ENCODE measurements around the gene TSPAN7.

DNA sequence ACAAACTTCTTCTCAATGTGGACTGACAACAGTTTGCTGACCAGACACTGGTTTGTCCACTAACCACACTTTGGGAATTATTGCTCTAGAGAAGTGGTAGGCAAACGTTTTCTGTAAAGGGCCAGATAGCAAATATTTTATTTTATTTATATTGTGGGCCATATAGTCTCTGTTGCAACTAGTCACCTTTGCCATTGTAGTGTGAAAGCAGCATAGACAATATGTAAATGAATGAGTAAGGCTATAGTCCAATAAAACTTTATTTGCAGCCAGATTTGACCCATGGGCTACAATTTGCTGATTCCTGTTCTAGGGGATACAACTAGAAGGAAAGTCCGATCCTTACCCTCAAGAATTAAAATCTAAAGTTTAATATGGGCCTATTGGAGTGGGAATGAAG lies 14.5 kb downstream of the TSPAN7 start:
- TF ChIP-seq, protein P1, sequence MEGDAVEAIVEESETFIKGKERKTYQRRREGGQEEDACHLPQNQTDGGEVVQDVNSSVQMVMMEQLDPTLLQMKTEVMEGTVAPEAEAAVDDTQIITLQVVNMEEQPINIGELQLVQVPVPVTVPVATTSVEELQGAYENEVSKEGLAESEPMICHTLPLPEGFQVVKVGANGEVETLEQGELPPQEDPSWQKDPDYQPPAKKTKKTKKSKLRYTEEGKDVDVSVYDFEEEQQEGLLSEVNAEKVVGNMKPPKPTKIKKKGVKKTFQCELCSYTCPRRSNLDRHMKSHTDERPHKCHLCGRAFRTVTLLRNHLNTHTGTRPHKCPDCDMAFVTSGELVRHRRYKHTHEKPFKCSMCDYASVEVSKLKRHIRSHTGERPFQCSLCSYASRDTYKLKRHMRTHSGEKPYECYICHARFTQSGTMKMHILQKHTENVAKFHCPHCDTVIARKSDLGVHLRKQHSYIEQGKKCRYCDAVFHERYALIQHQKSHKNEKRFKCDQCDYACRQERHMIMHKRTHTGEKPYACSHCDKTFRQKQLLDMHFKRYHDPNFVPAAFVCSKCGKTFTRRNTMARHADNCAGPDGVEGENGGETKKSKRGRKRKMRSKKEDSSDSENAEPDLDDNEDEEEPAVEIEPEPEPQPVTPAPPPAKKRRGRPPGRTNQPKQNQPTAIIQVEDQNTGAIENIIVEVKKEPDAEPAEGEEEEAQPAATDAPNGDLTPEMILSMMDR (IDR thresholded peaks at IDR 0.05), result no peak
- TF ChIP-seq EP300 (IDR thresholded peaks at IDR 0.05) (no peak), POLR2A (IDR thresholded peaks at IDR 0.05) (no peak)

Data from suprapubic skin (tissue), 3 donors.